Stimulated activated CD4-positive, alpha-beta T cell treated with anti-CD3 and anti-CD28 coated beads, Interleukin-12 subunit alpha, Interleukin-12 subunit beta, amount 100 ng/mL, for 48 hours (primary cell): Measurements from ENCODE around the gene UCHL5.
A peak's percentile ranks its signal among the peaks of the same experiment; 100 is the strongest.

ENCODE experiments used
- DNase-seq, 3 donors: peaks; one replicate each; pipeline ENCODE4 v3.0.0-alpha.2; 2020; ENCODE audit warnings: low read depth in 2 of 3, low spot score in 1 of 3

Gene UCHL5

GRCh38 chr1:193059282-193060114, at the start of gene UCHL5, which contains the start of gene RO60:
TSS of gene UCHL5 (minus strand) at chr1:193059360. CDS start at chr1:193059260, 100 bp downstream.
TSS of gene RO60 (plus strand) at chr1:193059612. CDS start at chr1:193069055, 9,443 bp downstream.
- peak; percentile 86 to 94 (median 92) for DNase-seq

GRCh38 chr1:193108471-193108870, 49.3 kb upstream of the UCHL5 start:
- DNase-seq: no peak

- no peak for DNase-seq
These were observed 46.6 kb upstream of the UCHL5 start for GRCh38 chr1:193105821-193106177.

GRCh38 chr1:193104907-193105820, 46.0 kb upstream of the UCHL5 start, which contains the start of gene GLRX2:
TSS of gene GLRX2 (minus strand) at chr1:193105414. CDS start at chr1:193105382, 32 bp downstream.
- peak; percentile 28 to 62 (median 35) for DNase-seq

- DNase-seq: no peak
These were observed 45.3 kb upstream of the UCHL5 start for GRCh38 chr1:193104502-193104906.

GRCh38 chr1:193103759-193104501, 44.8 kb upstream of the UCHL5 start:
- no peak for DNase-seq

- DNase-seq: no peak
These were observed 43.5 kb upstream of the UCHL5 start for GRCh38 chr1:193102662-193103061.

- DNase-seq: no peak
These were observed 35.0 kb upstream of the UCHL5 start for GRCh38 chr1:193094112-193094511.

GRCh38 chr1:193090865-193091264, 31.7 kb upstream of the UCHL5 start:
- DNase-seq: no peak

GRCh38 chr1:193087893-193088292, 28.7 kb upstream of the UCHL5 start:
- no peak for DNase-seq

- no peak for DNase-seq
These were observed 27.2 kb upstream of the UCHL5 start for GRCh38 chr1:193086342-193086741.

- DNase-seq: no peak
These were observed 26.1 kb upstream of the UCHL5 start for GRCh38 chr1:193085263-193085662.

GRCh38 chr1:193083365-193084088, 24.4 kb upstream of the UCHL5 start:
- no peak for DNase-seq

- no peak for DNase-seq
These were observed 20.0 kb upstream of the UCHL5 start for GRCh38 chr1:193079187-193079586.

GRCh38 chr1:193077991-193078390, 18.8 kb upstream of the UCHL5 start:
- DNase-seq: no peak

GRCh38 chr1:193070942-193071341, 11.8 kb upstream of the UCHL5 start:
- peak in 1 of 3 donors; percentile 23 for DNase-seq

GRCh38 chr1:193070386-193070753, 11.2 kb upstream of the UCHL5 start:
- DNase-seq: no peak

- DNase-seq: no peak
These were observed 10.7 kb upstream of the UCHL5 start for GRCh38 chr1:193069748-193070385.

GRCh38 chr1:193068013-193068412, 8.9 kb upstream of the UCHL5 start:
- DNase-seq: no peak

- DNase-seq: no peak
These were observed 7.4 kb upstream of the UCHL5 start for GRCh38 chr1:193066606-193067005.
